HepG2 (cell line): ENCODE results near the gene BCL2L2. TPM values are rescaled to one million over a fixed set of nuclear protein-coding genes. Genes with fewer than 3 reads are reported as not detected.

Experiments
- CHCHD3 ChIP-seq: sonication (generic); formaldehyde crosslinking; IDR thresholded peaks from 2 replicates; pipeline ENCODE4 v1.8.0; 2022; ENCODE audit warnings: mild to moderate bottlenecking, missing genetic modification reagents, moderate library complexity
- ELF4 ChIP-seq: sonication (generic); formaldehyde crosslinking; IDR thresholded peaks from 2 replicates; pipeline ENCODE4 v1.5.0; 2020; ENCODE audit warnings: missing genetic modification reagents, mild to moderate bottlenecking, moderate library complexity, borderline replicate concordance
- GPN1 ChIP-seq: sonication (generic); formaldehyde crosslinking; IDR thresholded peaks from 2 replicates; pipeline ENCODE4 v1.5.1; 2020; ENCODE audit warnings: missing genetic modification reagents, borderline replicate concordance
- GZF1 ChIP-seq: sonication (generic); formaldehyde crosslinking; IDR thresholded peaks from 2 replicates; pipeline ENCODE4 v1.5.1; 2020; ENCODE audit warnings: mild to moderate bottlenecking, missing genetic modification reagents
- HES4 ChIP-seq: sonication (generic); formaldehyde crosslinking; IDR thresholded peaks from 2 replicates; pipeline ENCODE4 v1.9.0; 2021; ENCODE audit warnings: mild to moderate bottlenecking, missing genetic modification reagents, borderline replicate concordance
- KLF9 ChIP-seq: IDR thresholded peaks from 2 replicates; pipeline ENCODE4 v1.6.1; 2016; ENCODE audit warnings: low read depth
- NFE2 ChIP-seq: sonication (generic); formaldehyde crosslinking; IDR thresholded peaks from 2 replicates; pipeline ENCODE4 v1.4.0; 2020; ENCODE audit warnings: missing genetic modification reagents
- POLR2A ChIP-seq, 2 experiments: IDR thresholded peaks; 2 replicates each; pipeline ENCODE4 v1.6.1; 2011; ENCODE audit warnings: low read depth in 2 of 2, low read length in 2 of 2, mild to moderate bottlenecking in 1 of 2, moderate library complexity in 1 of 2; ENCODE audit not compliant: insufficient read depth in 1 of 2
- SRF ChIP-seq: IDR thresholded peaks from 2 replicates; pipeline ENCODE4 v1.6.1; 2011; ENCODE audit warnings: mild to moderate bottlenecking, low read depth, low read length, moderate library complexity
- THAP11 ChIP-seq: IDR thresholded peaks from 2 replicates; pipeline ENCODE4 v1.6.1; 2016; ENCODE audit warnings: missing biosample characterization, missing genetic modification reagents
- XBP1 ChIP-seq: sonication (generic); formaldehyde crosslinking; IDR thresholded peaks from 2 replicates; pipeline ENCODE4 v1.5.0; 2020; ENCODE audit warnings: missing genetic modification reagents
- ZEB1 ChIP-seq: IDR thresholded peaks from 2 replicates; pipeline ENCODE4 v1.6.1; 2012; ENCODE audit warnings: mild to moderate bottlenecking, low read depth, inconsistent platforms; ENCODE audit not compliant: insufficient replicate concordance
- ZGPAT ChIP-seq: IDR thresholded peaks from 2 replicates; pipeline ENCODE4 v1.6.1; 2016; ENCODE audit warnings: mild to moderate bottlenecking
- ZNF101 ChIP-seq: sonication (generic); formaldehyde crosslinking; IDR thresholded peaks from 2 replicates; pipeline ENCODE4 v1.4.0; 2020; ENCODE audit warnings: mild to moderate bottlenecking, low read depth, missing genetic modification reagents, borderline replicate concordance
- ZNF160 ChIP-seq: sonication (generic); formaldehyde crosslinking; IDR thresholded peaks from 2 replicates; pipeline ENCODE4 v1.8.0; 2022; ENCODE audit warnings: mild to moderate bottlenecking, inconsistent platforms, missing genetic modification reagents
- ZNF263 ChIP-seq: sonication (generic); formaldehyde crosslinking; IDR thresholded peaks from 2 replicates; pipeline ENCODE4 v1.4.0; 2020; ENCODE audit warnings: missing genetic modification reagents
- ZNF414 ChIP-seq: sonication (generic); formaldehyde crosslinking; IDR thresholded peaks from 2 replicates; pipeline ENCODE4 v1.5.0; 2020; ENCODE audit warnings: missing genetic modification reagents
- ZNF549 ChIP-seq: sonication (generic); formaldehyde crosslinking; IDR thresholded peaks from 2 replicates; pipeline ENCODE4 v1.5.0; 2020; ENCODE audit warnings: missing genetic modification reagents
- ZNF629 ChIP-seq: sonication (generic); formaldehyde crosslinking; conservative IDR thresholded peaks from 2 replicates; pipeline ENCODE4 v1.5.0; 2020; ENCODE audit warnings: missing genetic modification reagents
- ZNF816 ChIP-seq: sonication (generic); formaldehyde crosslinking; IDR thresholded peaks from 2 replicates; pipeline ENCODE4 v1.8.0; 2022; ENCODE audit warnings: missing genetic modification reagents, mild to moderate bottlenecking, borderline replicate concordance
- ZSCAN22 ChIP-seq: sonication (generic); formaldehyde crosslinking; IDR thresholded peaks from 2 replicates; pipeline ENCODE4 v1.4.0; 2020; ENCODE audit warnings: mild to moderate bottlenecking, missing genetic modification reagents
- polyA plus RNA-seq, 8 experiments: library from polyadenylated mRNA; depleted of rRNA in 3 of 8; stranded (reverse) in 7 of 8; unstranded in 1 of 8; fragments of >200 nt; fragmentation: Illumina TruSeq in 4 of 8; extraction: Trizol in 4 of 8; gene quantifications; 2 replicates each; pipeline versions ENCODE4 v1.2.1 to v1.2.3, GENCODE V29; 2011 to 2016; ENCODE audit warnings: low read depth in 4 of 8, missing spikeins in 1 of 8, mixed read lengths in 1 of 8; ENCODE audit not compliant: insufficient read depth in 1 of 8
- total RNA-seq, 5 experiments: library from RNA; depleted of rRNA; stranded (reverse); fragments of >200 nt; fragmentation: Illumina TruSeq; extraction: Trizol; gene quantifications; 2 replicates each; pipeline ENCODE4 v1.2.3, GENCODE V29; 2016; ENCODE audit warnings: low read depth in 1 of 5
- TF ChIP-seq, protein P1 (sequence below): sonication (generic); IDR thresholded peaks from 2 replicates; pipeline ENCODE4 v1.6.1; 2016; ENCODE audit warnings: low read depth, borderline replicate concordance
- TF ChIP-seq, protein P2 (sequence below): sonication (generic); formaldehyde crosslinking; IDR thresholded peaks from 2 replicates; pipeline ENCODE4 v1.8.1; 2023; ENCODE audit warnings: mild to moderate bottlenecking, missing genetic modification reagents
- TF ChIP-seq, protein P3 (sequence below): IDR thresholded peaks from 2 replicates; pipeline ENCODE4 v1.6.1; 2016; ENCODE audit warnings: low read depth, borderline replicate concordance

Gene BCL2L2
- total and polyA plus RNA-seq, 2 of the 13 experiments (the other 11 are each of a cell fraction or from before 2014, with no cell fraction given) = 28.1 to 49.8 TPM

DNA sequence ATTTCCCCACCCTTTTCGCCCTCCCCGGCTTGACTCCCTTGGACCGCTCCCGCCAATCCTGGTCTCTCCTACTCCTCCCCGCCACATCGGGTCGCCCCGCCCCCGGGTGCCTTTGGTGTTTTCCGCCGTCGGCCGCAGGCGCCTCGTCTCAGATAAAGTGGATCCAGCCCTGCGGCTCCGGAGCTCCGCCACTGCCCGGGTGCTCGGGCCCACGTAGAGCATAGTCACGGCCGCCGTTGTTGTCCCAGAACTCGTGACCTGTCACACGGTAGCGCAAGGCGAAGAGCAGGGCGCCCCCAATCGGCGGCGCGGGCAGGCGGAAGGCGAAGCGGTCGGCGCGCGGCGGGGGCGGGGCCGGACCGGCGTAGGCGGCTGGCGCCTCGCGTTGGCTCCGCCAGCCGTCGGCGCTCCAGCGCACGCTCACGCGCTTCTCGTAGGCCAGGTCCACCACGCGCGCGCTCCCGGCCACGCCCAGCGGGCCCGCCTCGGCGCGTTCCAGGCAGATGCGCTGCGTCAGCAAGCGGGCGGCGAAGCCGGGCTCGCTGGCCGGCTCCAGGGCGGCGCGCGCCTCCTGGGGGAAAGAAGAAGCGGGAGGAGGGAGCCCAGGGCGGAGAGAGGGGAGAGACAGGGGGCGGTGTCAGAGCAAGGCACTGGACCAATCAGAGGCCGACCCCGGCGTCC, 5.2 kb upstream of the BCL2L2 start (continued):
- peak; percentile 29 for TF ChIP-seq ZGPAT
- no peak for TF ChIP-seq SRF
- no peak for TF ChIP-seq GZF1 (CRISPR knock-in tag)
- no peak for TF ChIP-seq ZNF414 (CRISPR knock-in tag)
- no peak for TF ChIP-seq NFE2
- peak; percentile 73; the same call in 1 of the 2 replicates for TF ChIP-seq CHCHD3 (CRISPR knock-in tag)
- TF ChIP-seq, protein P1, sequence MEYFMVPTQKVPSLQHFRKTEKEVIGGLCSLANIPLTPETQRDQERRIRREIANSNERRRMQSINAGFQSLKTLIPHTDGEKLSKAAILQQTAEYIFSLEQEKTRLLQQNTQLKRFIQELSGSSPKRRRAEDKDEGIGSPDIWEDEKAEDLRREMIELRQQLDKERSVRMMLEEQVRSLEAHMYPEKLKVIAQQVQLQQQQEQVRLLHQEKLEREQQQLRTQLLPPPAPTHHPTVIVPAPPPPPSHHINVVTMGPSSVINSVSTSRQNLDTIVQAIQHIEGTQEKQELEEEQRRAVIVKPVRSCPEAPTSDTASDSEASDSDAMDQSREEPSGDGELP = no peak; the same call in 1 of the 2 replicates
- TF ChIP-seq XBP1 (CRISPR knock-in tag) = peak; percentile 93
- TF ChIP-seq POLR2A (IDR thresholded peaks at IDR 0.05; ENCODE audit: insufficient read depth in 1 of 2, low read depth in 2 of 2, low read length in 2 of 2) = no peak
- TF ChIP-seq KLF9 (CRISPR knock-in tag) = peak; percentile 93; the same call in 1 of the 2 replicates
- peak; percentile 94; the same call in 1 of the 2 replicates for TF ChIP-seq GPN1 (CRISPR knock-in tag)
- TF ChIP-seq ZNF160 (CRISPR knock-in tag) = peak; percentile 12; the same call in 1 of the 2 replicates
- peak; percentile 86 for TF ChIP-seq THAP11 (CRISPR knock-in tag)
- TF ChIP-seq, protein P2, sequence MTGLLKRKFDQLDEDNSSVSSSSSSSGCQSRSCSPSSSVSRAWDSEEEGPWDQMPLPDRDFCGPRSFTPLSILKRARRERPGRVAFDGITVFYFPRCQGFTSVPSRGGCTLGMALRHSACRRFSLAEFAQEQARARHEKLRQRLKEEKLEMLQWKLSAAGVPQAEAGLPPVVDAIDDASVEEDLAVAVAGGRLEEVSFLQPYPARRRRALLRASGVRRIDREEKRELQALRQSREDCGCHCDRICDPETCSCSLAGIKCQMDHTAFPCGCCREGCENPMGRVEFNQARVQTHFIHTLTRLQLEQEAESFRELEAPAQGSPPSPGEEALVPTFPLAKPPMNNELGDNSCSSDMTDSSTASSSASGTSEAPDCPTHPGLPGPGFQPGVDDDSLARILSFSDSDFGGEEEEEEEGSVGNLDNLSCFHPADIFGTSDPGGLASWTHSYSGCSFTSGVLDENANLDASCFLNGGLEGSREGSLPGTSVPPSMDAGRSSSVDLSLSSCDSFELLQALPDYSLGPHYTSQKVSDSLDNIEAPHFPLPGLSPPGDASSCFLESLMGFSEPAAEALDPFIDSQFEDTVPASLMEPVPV (CRISPR knock-in tag) = peak; percentile 77
- TF ChIP-seq ZNF549 (CRISPR knock-in tag) = no peak
- peak; percentile 89 for TF ChIP-seq ZNF263 (CRISPR knock-in tag)
- TF ChIP-seq, protein P3, sequence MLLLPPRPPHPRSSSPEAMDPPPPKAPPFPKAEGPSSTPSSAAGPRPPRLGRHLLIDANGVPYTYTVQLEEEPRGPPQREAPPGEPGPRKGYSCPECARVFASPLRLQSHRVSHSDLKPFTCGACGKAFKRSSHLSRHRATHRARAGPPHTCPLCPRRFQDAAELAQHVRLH = no peak; the same call in none of the 2 replicates
- no peak for TF ChIP-seq ZSCAN22 (CRISPR knock-in tag)
- no peak for TF ChIP-seq ZNF101 (CRISPR knock-in tag)
- no peak for TF ChIP-seq ZNF816
- TF ChIP-seq HES4 = peak; percentile 78
- TF ChIP-seq ZNF629 = no peak
- TF ChIP-seq ZEB1 = no peak
- TF ChIP-seq ELF4 (CRISPR knock-in tag) = no peak
